AG10803 (cell line): ENCODE measurements around the gene PPIF.
A peak's percentile ranks its signal among the peaks of the same experiment; 100 is the strongest.

Source experiments
- DNase-seq: peaks from one replicate; pipeline ENCODE4 v3.0.0; 2010; ENCODE audit warnings: low read depth
- H3K4me3 ChIP-seq: 2 replicates; pipeline ENCODE4 v1.5.1; 2011; ENCODE audit warnings: mild to moderate bottlenecking, low read length, control low read depth
- CTCF ChIP-seq: conservative IDR thresholded peaks from 2 replicates; pipeline ENCODE4 v1.5.1; 2011; ENCODE audit warnings: mild to moderate bottlenecking, low read length, control low read depth, inconsistent platforms

The PPIF gene

GRCh38 chr10:79320820-79321493, 26.3 kb upstream of the PPIF start:
- no peak for TF ChIP-seq CTCF
- peak; percentile 91 for DNase-seq
- H3K4me3 ChIP-seq = no peak overlapping the region

- H3K4me3 ChIP-seq = no peak overlapping the region
- TF ChIP-seq CTCF = no peak
- no peak for DNase-seq
Observed at GRCh38 chr10:79321494-79321882, 25.8 kb upstream of the PPIF start.

- no peak overlapping the region for H3K4me3 ChIP-seq
- no peak for DNase-seq
- no peak for TF ChIP-seq CTCF
Observed at GRCh38 chr10:79321951-79322350, 25.3 kb upstream of the PPIF start.

- H3K4me3 ChIP-seq = no peak overlapping the region
Observed at GRCh38 chr10:79322616-79323543, 24.4 kb upstream of the PPIF start.

GRCh38 chr10:79323602-79324001, 23.7 kb upstream of the PPIF start:
- no peak for DNase-seq
- H3K4me3 ChIP-seq = no peak overlapping the region
- TF ChIP-seq CTCF = no peak

More at GRCh38 chr10:79322616-79323543, 24.4 kb upstream of the PPIF start:
- no peak for TF ChIP-seq CTCF
- DNase-seq = peak; percentile 91

GRCh38 chr10:79324032-79324695, 23.1 kb upstream of the PPIF start:
- no peak for TF ChIP-seq CTCF
- no peak for DNase-seq
- no peak overlapping the region for H3K4me3 ChIP-seq
